Endothelial cell of umbilical vein (primary cell): ENCODE results near the gene TSEN15.

Experiments
- CTCF ChIP-seq, 2 donors: IDR thresholded peaks; 1 replicate in 1 of 2; 2 replicates in 1 of 2; pipeline ENCODE4 v1.5.1; 2011; ENCODE audit warnings: low read length in 2 of 2, mild to moderate bottlenecking in 2 of 2, moderate library complexity in 2 of 2, control low read depth in 1 of 2, inconsistent platforms in 1 of 2, low read depth in 1 of 2; ENCODE audit not compliant: insufficient read depth in 1 of 2; ENCODE audit errors: extremely low read depth in 1 of 2
- EZH2 ChIP-seq: IDR thresholded peaks from 2 replicates; pipeline ENCODE4 v1.6.1; 2012; ENCODE audit warnings: borderline replicate concordance, low read depth, mild to moderate bottlenecking, moderate library complexity, low read length, inconsistent platforms; ENCODE audit not compliant: severe bottlenecking
- FOS ChIP-seq: IDR thresholded peaks from 2 replicates; pipeline ENCODE4 v1.6.1; 2011; ENCODE audit warnings: mild to moderate bottlenecking, low read length, moderate library complexity, borderline replicate concordance; ENCODE audit not compliant: insufficient read depth
- GATA2 ChIP-seq: IDR thresholded peaks from 2 replicates; pipeline ENCODE4 v1.7.0; 2011; ENCODE audit warnings: low read depth, mild to moderate bottlenecking, moderate library complexity, mixed read lengths, low read length; ENCODE audit not compliant: insufficient read length, insufficient read depth
- MYC ChIP-seq: IDR thresholded peaks from one replicate; pipeline ENCODE4 v1.6.1; 2011; ENCODE audit warnings: mild to moderate bottlenecking, low read depth, low read length
- POLR2A ChIP-seq: IDR thresholded peaks from 2 replicates; pipeline ENCODE4 v1.6.1; 2012; ENCODE audit warnings: low read depth, mild to moderate bottlenecking, control low read depth, low read length
- POLR2AphosphoS5 ChIP-seq: IDR thresholded peaks from 2 replicates; pipeline ENCODE4 v1.6.1; 2012; ENCODE audit warnings: low read depth, mild to moderate bottlenecking, control low read depth, low read length, moderate library complexity; ENCODE audit not compliant: insufficient read depth
- TF ChIP-seq, protein P1 (sequence below): IDR thresholded peaks from 2 replicates; pipeline ENCODE4 v1.6.1; 2011; ENCODE audit not compliant: insufficient read depth, insufficient read length

GRCh38 chr1:184059887-184060286 lies 8.4 kb downstream of the TSEN15 start:
- TF ChIP-seq CTCF (IDR thresholded peaks at IDR 0.05; ENCODE audit: extremely low read depth in 1 of 2, insufficient read depth in 1 of 2, low read depth in 1 of 2, low read length in 2 of 2) (no peak), MYC (no peak), POLR2A (no peak), GATA2 (no peak), POLR2AphosphoS5 (no peak), EZH2 (no peak), FOS (no peak)
- TF ChIP-seq, protein P1, sequence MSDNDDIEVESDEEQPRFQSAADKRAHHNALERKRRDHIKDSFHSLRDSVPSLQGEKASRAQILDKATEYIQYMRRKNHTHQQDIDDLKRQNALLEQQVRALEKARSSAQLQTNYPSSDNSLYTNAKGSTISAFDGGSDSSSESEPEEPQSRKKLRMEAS: no peak
